ENCODE results near the gene SLC2A9.

SLC2A9 gene

GRCh38 chr4:10020871-10021652, at the start of gene SLC2A9:
SLC2A9 (minus strand) TSS chr4:10021497; CDS start chr4:10021429, 68 bp downstream.
- Histone ChIP-seq H3K9me3 (ENCODE audit: control insufficient read depth, insufficient read depth, low read length) (no peaks in the 10 kb centered on the region), H3K9ac (ENCODE audit: low read depth, low read length) (no peak within 1 kb of the TSS), H3K36me3 (ENCODE audit: insufficient read depth, low read length) (no peaks in the 10 kb centered on the region), H3K4me1 (ENCODE audit: insufficient read depth, low read length) (no peaks in the 10 kb centered on the region)

GRCh38 chr4:10069075-10069642, 47.9 kb upstream of the SLC2A9 start:
- 0 out of 2 replicates have a peak, but pooled peaks cover 2% of the 10 kb centered on the region for H3K4me1 ChIP-seq (ENCODE audit: insufficient read depth, low read length)
- peaks cover 20% of the 10 kb centered on the region for H3K36me3 ChIP-seq (ENCODE audit: insufficient read depth, low read length)
- no peak overlapping the region for H3K9ac ChIP-seq (ENCODE audit: low read depth, low read length)
- no peaks in the 10 kb centered on the region for H3K9me3 ChIP-seq (ENCODE audit: control insufficient read depth, insufficient read depth, low read length)

DNA sequence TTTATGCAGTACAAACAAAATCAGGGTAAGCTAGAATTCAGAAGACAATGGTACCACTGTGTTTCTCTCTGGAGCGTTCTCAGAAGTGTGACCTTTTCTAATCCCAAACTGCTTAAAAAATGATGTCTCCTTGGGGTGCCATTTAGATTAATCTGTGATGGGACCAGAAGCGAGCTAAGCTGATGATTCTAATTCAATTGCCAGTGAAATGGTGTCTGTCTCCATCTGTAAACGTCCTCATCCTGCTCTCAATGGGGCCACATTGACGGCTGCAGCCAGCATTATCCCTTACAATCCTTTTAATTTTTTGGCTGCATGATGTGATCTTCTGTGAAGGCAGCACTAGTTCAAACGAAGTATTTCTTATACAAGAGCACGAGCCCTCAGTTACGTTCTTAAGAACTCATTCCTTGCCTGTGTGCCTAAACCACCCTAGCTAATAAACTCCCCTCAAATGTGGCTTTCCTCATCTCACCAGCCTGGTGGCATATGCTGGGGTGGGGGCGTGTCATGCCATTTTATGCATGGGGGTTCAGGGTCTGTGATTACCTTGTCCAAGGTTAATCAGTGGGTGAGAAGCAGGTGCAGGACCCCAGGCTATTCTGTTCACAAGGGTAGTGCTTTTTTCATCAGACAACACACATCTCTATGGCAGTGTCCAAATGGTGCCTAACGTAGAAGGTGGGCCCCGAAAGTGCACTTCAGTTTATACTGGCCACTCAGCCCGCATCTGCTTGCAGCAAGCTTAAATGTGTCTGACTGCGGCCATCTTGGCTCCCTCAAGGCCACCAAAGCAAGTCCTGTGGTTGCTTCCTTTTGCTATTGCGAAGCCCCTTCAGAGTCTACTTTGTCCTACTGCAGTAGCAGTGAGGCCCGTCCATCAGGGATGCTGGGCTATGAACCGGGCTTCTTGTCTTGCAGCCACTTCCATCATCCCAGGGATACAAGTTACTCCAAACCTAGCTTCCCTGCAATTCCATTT, 45.7 kb upstream of the SLC2A9 start:
- H3K36me3 ChIP-seq (ENCODE audit: insufficient read depth, low read length): peaks cover 9% of the 10 kb centered on the region; the same call in 1 of the 2 replicates
- H3K4me1 ChIP-seq (ENCODE audit: insufficient read depth, low read length): 0 out of 2 replicates have a peak, but pooled peaks cover 6% of the 10 kb centered on the region
- H3K9ac ChIP-seq (ENCODE audit: low read depth, low read length): no peak overlapping the region
- H3K9me3 ChIP-seq (ENCODE audit: control insufficient read depth, insufficient read depth, low read length): no peaks in the 10 kb centered on the region

DNA sequence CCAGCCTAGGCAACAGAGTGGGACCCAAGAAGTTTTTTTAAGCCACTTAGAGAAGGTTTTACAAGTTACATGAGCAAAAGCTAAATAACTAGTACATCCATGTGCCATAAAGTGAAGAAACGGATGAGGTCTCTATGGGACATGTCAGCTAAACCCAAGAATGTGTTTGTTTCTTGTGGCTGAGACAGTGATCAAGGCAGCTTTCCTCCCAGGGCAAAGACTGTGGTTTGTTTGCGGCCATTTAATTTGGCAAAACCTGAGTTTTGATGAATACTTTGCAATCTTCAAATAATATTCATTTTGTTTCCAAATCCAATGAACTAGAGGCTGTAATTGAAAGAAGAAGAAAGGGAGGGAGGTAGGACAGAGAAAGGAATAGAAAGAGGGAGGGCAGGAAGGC, 44.9 kb upstream of the SLC2A9 start:
- H3K9me3 ChIP-seq (ENCODE audit: control insufficient read depth, insufficient read depth, low read length): no peaks in the 10 kb centered on the region

DNA sequence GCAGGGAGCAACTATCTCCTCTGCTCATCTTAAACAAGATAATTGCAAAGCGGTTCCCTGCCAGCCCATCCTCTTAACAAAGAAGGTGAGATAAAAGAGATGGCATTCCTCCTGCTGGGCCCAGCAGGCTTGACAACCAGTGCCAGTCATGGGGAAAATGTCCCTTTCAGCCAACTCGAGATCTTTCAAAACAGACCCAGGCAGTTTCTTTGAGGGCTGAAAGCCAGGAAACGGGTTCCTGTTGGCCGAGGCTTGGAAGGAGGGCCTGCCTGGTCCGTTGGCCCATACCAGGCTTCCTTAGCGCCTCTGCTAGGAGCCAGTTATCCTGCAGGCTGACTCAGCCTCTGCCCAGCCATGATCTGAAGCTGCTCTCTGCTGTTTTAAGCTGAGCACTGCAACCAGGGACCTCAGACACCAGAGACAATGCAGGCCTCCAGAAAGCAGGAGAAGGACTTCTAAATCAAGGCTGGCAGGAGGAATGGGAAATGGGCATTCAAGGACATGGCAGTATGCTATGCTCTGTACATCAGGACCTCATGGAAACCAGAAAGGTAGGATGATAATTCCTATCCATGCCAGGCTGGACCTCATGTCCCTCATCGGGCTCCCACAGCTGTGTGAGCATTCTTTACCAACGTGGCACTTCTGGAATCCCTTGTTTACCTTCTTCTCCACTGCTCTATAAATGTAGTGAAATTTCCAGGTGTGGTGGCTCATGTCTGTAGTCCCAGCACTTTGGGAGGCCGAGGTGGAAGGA, 42.4 kb upstream of the SLC2A9 start:
- peaks cover 14% of the 10 kb centered on the region; the same call in 1 of the 2 replicates for H3K36me3 ChIP-seq (ENCODE audit: insufficient read depth, low read length)
- H3K9ac ChIP-seq (ENCODE audit: low read depth, low read length): no peak overlapping the region
- 0 out of 2 replicates have a peak, but pooled peaks cover 6% of the 10 kb centered on the region for H3K4me1 ChIP-seq (ENCODE audit: insufficient read depth, low read length)
- H3K9me3 ChIP-seq (ENCODE audit: control insufficient read depth, insufficient read depth, low read length): peaks cover 3% of the 10 kb centered on the region; the same call in 1 of the 2 replicates

More for the DNA sequence above, 44.9 kb upstream of the SLC2A9 start:
- Histone ChIP-seq H3K9ac (ENCODE audit: low read depth, low read length) (no peak overlapping the region), H3K4me1 (ENCODE audit: insufficient read depth, low read length) (0 out of 2 replicates have a peak, but pooled peaks cover 6% of the 10 kb centered on the region), H3K36me3 (ENCODE audit: insufficient read depth, low read length) (peaks cover 12% of the 10 kb centered on the region; the same call in 1 of the 2 replicates)

GRCh38 chr4:10061650-10062415, 40.5 kb upstream of the SLC2A9 start:
- H3K4me1 ChIP-seq (ENCODE audit: insufficient read depth, low read length): 0 out of 2 replicates have a peak, but pooled peaks cover 6% of the 10 kb centered on the region
- no peak overlapping the region for H3K9ac ChIP-seq (ENCODE audit: low read depth, low read length)
- peaks cover 4% of the 10 kb centered on the region; the same call in 1 of the 2 replicates for H3K9me3 ChIP-seq (ENCODE audit: control insufficient read depth, insufficient read depth, low read length)
- H3K36me3 ChIP-seq (ENCODE audit: insufficient read depth, low read length): peaks cover 12% of the 10 kb centered on the region; the same call in 1 of the 2 replicates

GRCh38 chr4:10058371-10058770, 37.1 kb upstream of the SLC2A9 start:
- Histone ChIP-seq H3K36me3 (ENCODE audit: insufficient read depth, low read length) (peaks cover 6% of the 10 kb centered on the region; the same call in 1 of the 2 replicates), H3K4me1 (ENCODE audit: insufficient read depth, low read length) (no peaks in the 10 kb centered on the region), H3K9me3 (ENCODE audit: control insufficient read depth, insufficient read depth, low read length) (peaks cover 4% of the 10 kb centered on the region; the same call in 1 of the 2 replicates), H3K9ac (ENCODE audit: low read depth, low read length) (no peak overlapping the region)

DNA sequence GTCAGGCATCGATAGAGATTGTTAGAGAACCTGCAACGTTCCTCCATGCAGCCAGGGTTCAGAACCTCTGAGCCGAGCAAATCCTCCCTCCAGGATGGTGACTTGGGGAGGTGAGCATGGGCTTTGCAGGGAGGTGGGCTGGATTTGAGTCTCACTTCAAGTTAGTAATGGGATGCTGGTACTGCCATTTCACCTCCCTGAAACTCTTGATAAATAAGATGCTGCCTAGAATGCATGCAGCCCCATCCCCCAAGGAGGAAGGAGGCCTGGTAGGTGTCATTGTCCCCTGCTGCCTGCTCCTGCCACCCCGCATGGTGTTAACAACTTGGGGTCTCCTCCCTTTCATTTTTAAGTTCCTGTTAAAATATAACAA, 35.7 kb upstream of the SLC2A9 start:
- peaks cover 6% of the 10 kb centered on the region; the same call in 1 of the 2 replicates for H3K36me3 ChIP-seq (ENCODE audit: insufficient read depth, low read length)
- H3K9me3 ChIP-seq (ENCODE audit: control insufficient read depth, insufficient read depth, low read length): peaks cover 4% of the 10 kb centered on the region; the same call in 1 of the 2 replicates
- no peak overlapping the region for H3K9ac ChIP-seq (ENCODE audit: low read depth, low read length)
- H3K4me1 ChIP-seq (ENCODE audit: insufficient read depth, low read length): no peaks in the 10 kb centered on the region

DNA sequence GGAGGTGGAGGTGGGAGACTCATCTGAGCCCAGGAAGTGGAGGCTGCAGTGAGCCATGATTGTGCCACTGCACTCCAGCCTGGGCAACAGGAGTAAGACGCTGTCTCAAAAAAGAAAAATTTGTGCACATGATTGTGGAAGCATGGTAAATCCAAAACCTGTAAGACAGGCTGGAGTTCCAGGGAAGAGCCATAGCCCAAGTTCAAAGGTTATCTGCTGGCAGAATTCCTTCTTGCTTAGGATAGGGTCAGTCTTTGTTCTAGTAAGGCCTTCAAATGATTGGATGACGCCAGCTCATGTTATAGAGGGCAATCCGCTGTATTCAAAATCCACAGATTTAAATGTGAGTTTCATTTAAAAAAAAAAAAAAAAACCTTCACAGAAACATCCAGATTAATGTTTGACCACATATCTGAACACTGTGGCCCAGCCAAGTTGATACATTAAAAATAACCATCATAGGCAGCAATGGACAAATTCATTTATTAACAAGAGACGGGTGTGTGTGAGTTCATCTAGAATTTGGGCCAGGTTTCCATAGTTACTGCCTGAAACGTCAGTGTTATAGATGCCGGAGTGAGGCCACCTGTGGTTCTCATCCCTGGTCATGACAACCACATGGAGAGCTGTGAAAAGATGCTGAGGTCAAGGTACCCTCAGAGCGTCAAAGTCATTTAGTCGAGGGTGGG, 35.2 kb upstream of the SLC2A9 start:
- Histone ChIP-seq H3K4me1 (ENCODE audit: insufficient read depth, low read length) (no peaks in the 10 kb centered on the region), H3K9ac (ENCODE audit: low read depth, low read length) (no peak overlapping the region), H3K36me3 (ENCODE audit: insufficient read depth, low read length) (peaks cover 3% of the 10 kb centered on the region; the same call in 1 of the 2 replicates), H3K9me3 (ENCODE audit: control insufficient read depth, insufficient read depth, low read length) (peaks cover 4% of the 10 kb centered on the region; the same call in 1 of the 2 replicates)

DNA sequence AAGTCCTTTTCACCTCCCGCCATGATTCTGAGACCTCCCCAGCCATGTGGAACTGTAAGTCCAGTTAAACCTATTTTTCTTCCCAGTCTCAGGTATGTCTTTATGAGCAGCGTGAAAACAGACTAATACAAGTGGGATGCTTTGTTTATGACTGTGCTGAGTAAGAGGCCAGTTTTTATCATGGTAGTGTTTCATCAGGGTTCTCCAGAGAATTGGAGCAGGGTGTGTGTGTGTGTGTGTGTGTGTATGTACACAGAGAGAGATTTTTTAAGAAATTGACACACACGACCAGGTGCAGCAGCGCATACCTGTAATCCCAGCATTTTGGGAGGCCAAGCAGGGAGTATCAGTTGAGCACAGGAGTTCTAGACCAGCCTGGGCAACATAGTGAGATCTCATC, 34.6 kb upstream of the SLC2A9 start:
- H3K9me3 ChIP-seq (ENCODE audit: control insufficient read depth, insufficient read depth, low read length): peaks cover 4% of the 10 kb centered on the region; the same call in 1 of the 2 replicates
- H3K9ac ChIP-seq (ENCODE audit: low read depth, low read length): no peak overlapping the region
- no peaks in the 10 kb centered on the region; the same call in 1 of the 2 replicates for H3K36me3 ChIP-seq (ENCODE audit: insufficient read depth, low read length)
- H3K4me1 ChIP-seq (ENCODE audit: insufficient read depth, low read length): no peaks in the 10 kb centered on the region

GRCh38 chr4:10054571-10055041, 33.3 kb upstream of the SLC2A9 start:
- Histone ChIP-seq H3K36me3 (ENCODE audit: insufficient read depth, low read length) (no peaks in the 10 kb centered on the region; the same call in 1 of the 2 replicates), H3K9me3 (ENCODE audit: control insufficient read depth, insufficient read depth, low read length) (peaks cover 4% of the 10 kb centered on the region; the same call in 1 of the 2 replicates), H3K4me1 (ENCODE audit: insufficient read depth, low read length) (no peaks in the 10 kb centered on the region), H3K9ac (ENCODE audit: low read depth, low read length) (no peak overlapping the region)
